GM12878 (cell line): ENCODE results near the gene SERPINB8. TPM values are rescaled to one million over a fixed set of nuclear protein-coding genes. Genes with fewer than 3 reads are reported as not detected.

ENCODE experiments used
- ATAC-seq: fragments of 200-7000 bp; cut with Tn5 transposase; 3 replicates; pipeline ENCODE4 v1.9.1; 2020; ENCODE audit warnings: mild to moderate bottlenecking, moderate library complexity
- BruUV-seq: library from RNA; stranded (reverse); fragments of 400-500 nt; replicated peaks from 2 replicates; lab custom pipeline; 2021; lab: Mats Ljungman, UMichigan
- CTCF ChIA-PET: fragments of 300-600 bp; sonication (Branson Sonifier 250); formaldehyde crosslinking; extraction: SDS; loops from one replicate; lab custom pipeline; 2021; ENCODE audit warnings: inconsistent platforms; lab: Yijun Ruan, JAX
- POLR2A ChIA-PET: fragments of 350-600 bp; formaldehyde crosslinking; extraction: SDS; loops from one replicate; lab custom pipeline; 2021; ENCODE audit warnings: inconsistent platforms; lab: Charles Lee
- RAD21 ChIA-PET: fragments of 300-600 bp; sonication (Branson Sonifier 250); formaldehyde crosslinking; loops from one replicate; lab custom pipeline; 2023; ENCODE audit warnings: antibody characterized with exemption; ENCODE audit not compliant: unreplicated experiment; lab: Charles Lee
- SMC1A ChIA-PET: fragments of 300-600 bp; sonication (Branson Sonifier 250); formaldehyde crosslinking; loops from one replicate; lab custom pipeline; 2023; ENCODE audit not compliant: unreplicated experiment, uncharacterized antibody; lab: Charles Lee
- DNase-seq: peaks from one replicate; pipeline ENCODE4 v3.0.0-alpha.2; 2011; ENCODE audit warnings: low read depth, low spot score
- FAIRE-seq: peaks from 3 replicates; lab custom pipeline; 2011; peaks lifted over from hg19 to GRCh38; lab: Jason Lieb, UNC
- H2AFZ ChIP-seq: 2 replicates; pipeline ENCODE4 v1.6.0; 2011; ENCODE audit warnings: low read depth, low read length, control low read depth; ENCODE audit not compliant: control insufficient read depth
- H3K27ac ChIP-seq: 2 replicates; pipeline ENCODE4 v1.5.1; 2011; ENCODE audit warnings: control low read depth; ENCODE audit not compliant: control insufficient read depth, insufficient read depth
- H3K27me3 ChIP-seq, 2 experiments: replicated peaks in 1 of 2; 2 replicates each; pipeline versions ENCODE4 v1.6.0 to v1.6.1; 2011; ENCODE audit warnings: low read length in 1 of 2; ENCODE audit not compliant: control insufficient read depth in 2 of 2, insufficient read depth in 2 of 2
- H3K36me3 ChIP-seq, 2 experiments: 2 replicates each; pipeline ENCODE4 v1.5.1; 2011; ENCODE audit warnings: low read length in 1 of 2; ENCODE audit not compliant: control insufficient read depth in 2 of 2, insufficient read depth in 2 of 2
- H3K4me1 ChIP-seq: 2 replicates; pipeline ENCODE4 v1.6.1; 2011; ENCODE audit warnings: mild to moderate bottlenecking, low read length, moderate library complexity, mixed read lengths; ENCODE audit not compliant: control insufficient read depth, insufficient read depth
- H3K4me2 ChIP-seq: 2 replicates; pipeline ENCODE4 v1.6.0; 2011; ENCODE audit warnings: control low read depth; ENCODE audit not compliant: control insufficient read depth, insufficient read depth
- H3K4me3 ChIP-seq: fragments of 200-600 bp; sonication (generic); 2 replicates; pipeline ENCODE4 v1.5.1; 2016
- H3K79me2 ChIP-seq: 2 replicates; pipeline ENCODE4 v1.6.0; 2011; ENCODE audit warnings: low read length; ENCODE audit not compliant: control insufficient read depth, insufficient read depth
- H3K9ac ChIP-seq: 2 replicates; pipeline ENCODE4 v1.8.0; 2011; ENCODE audit warnings: low read length, control low read depth, mixed read lengths; ENCODE audit not compliant: control insufficient read depth, insufficient read depth
- H3K9me3 ChIP-seq: replicated peaks from 3 replicates; pipeline ENCODE4 v1.5.1; 2011; ENCODE audit warnings: mild to moderate bottlenecking, low read length; ENCODE audit not compliant: control insufficient read depth, insufficient read depth
- H4K20me1 ChIP-seq: 2 replicates; pipeline ENCODE4 v1.6.0; 2011; ENCODE audit not compliant: control insufficient read depth, insufficient read depth
- BHLHE40 ChIP-seq, 2 experiments: fragments of 450-650 bp in 1 of 2; IDR thresholded peaks; 2 replicates each; pipeline ENCODE4 v1.6.1; 2011 to 2017; ENCODE audit warnings: low read depth in 2 of 2, borderline replicate concordance in 1 of 2, improper control_type of control experiment in 1 of 2, low read length in 1 of 2, mild to moderate bottlenecking in 1 of 2
- CTCF ChIP-seq, 3 experiments: IDR thresholded peaks in 2 of 3; conservative IDR thresholded peaks in 1 of 3; 2 replicates each; pipeline ENCODE4 v1.5.1; 2011; ENCODE audit warnings: low read depth in 3 of 3, low read length in 3 of 3, mild to moderate bottlenecking in 3 of 3, control low read depth in 2 of 3, moderate library complexity in 2 of 3, inconsistent platforms in 1 of 3, mixed read lengths in 1 of 3; ENCODE audit not compliant: control insufficient read depth in 2 of 3, insufficient read depth in 1 of 3; ENCODE audit errors: extremely low read depth in 1 of 3
- KLF5 ChIP-seq: fragments of 450-650 bp; IDR thresholded peaks from 2 replicates; pipeline ENCODE4 v1.6.1; 2014; ENCODE audit warnings: mild to moderate bottlenecking; ENCODE audit not compliant: partially characterized antibody
- RAD21 ChIP-seq: IDR thresholded peaks from 2 replicates; pipeline ENCODE4 v1.6.1; 2011; ENCODE audit warnings: mild to moderate bottlenecking, low read depth, low read length, moderate library complexity; ENCODE audit not compliant: insufficient read depth
- RFX5 ChIP-seq: IDR thresholded peaks from 2 replicates; pipeline ENCODE4 v1.6.1; 2011; ENCODE audit warnings: low read depth, low read length, improper control_type of control experiment
- RUNX3 ChIP-seq: IDR thresholded peaks from 2 replicates; pipeline ENCODE4 v1.6.1; 2012; ENCODE audit warnings: low read length, inconsistent platforms
- SMC3 ChIP-seq: IDR thresholded peaks from 2 replicates; pipeline ENCODE4 v1.6.1; 2011; ENCODE audit warnings: low read length, improper control_type of control experiment, borderline replicate concordance
- ZNF207 ChIP-seq: fragments of 450-650 bp; IDR thresholded peaks from 2 replicates; pipeline ENCODE4 v1.6.1; 2014; ENCODE audit warnings: antibody characterized with exemption, mild to moderate bottlenecking, borderline replicate concordance
- WGBS: methylation state at CpG from one replicate; pipeline ENCODE4 v1.1.6; 2016; ENCODE audit warnings: low lambda C conversion rate; ENCODE audit not compliant: insufficient replicate concordance, insufficient coverage; ENCODE audit errors: missing lambda C conversion rate; 5-methylcytosine and 5-hydroxymethylcytosine counted together
- in situ Hi-C: fragments of 300-500 bp; cut with MboI; formaldehyde crosslinking; loops from 9 replicates; pipeline ENCODE4 v1.14.3; 2018; ENCODE audit warnings: mixed read lengths
- intact Hi-C: fragments of 100-400 bp; cut with micrococcal nuclease; formaldehyde crosslinking; loops from one replicate; pipeline ENCODE4 v1.14.2; 2022; ENCODE audit not compliant: unreplicated experiment
- polyA plus RNA-seq, 11 experiments: library from polyadenylated mRNA; depleted of rRNA in 4 of 11; unstranded in 6 of 11; stranded (reverse) in 5 of 11; fragments of >200 nt; fragmentation: Nextera tagmentation in 4 of 11; fragmentation: Illumina TruSeq in 1 of 11; extraction: Ambion mirVana in 4 of 11; extraction: Trizol in 1 of 11; gene quantifications; 1 replicate in 1 of 11; 2 replicates in 10 of 11; pipeline versions ENCODE4 v1.2.1 to v1.2.3, GENCODE V29; 2011 to 2016; ENCODE audit warnings: inconsistent platforms in 2 of 11, missing spikeins in 2 of 11, low read depth in 1 of 11
- total RNA-seq, 4 experiments: library from RNA; depleted of rRNA in 3 of 4; stranded (reverse); fragments of >200 nt in 3 of 4; fragmentation: Illumina TruSeq in 1 of 4; extraction: Trizol in 1 of 4; gene quantifications; 2 replicates each; pipeline versions ENCODE4 v1.2.1 to v1.2.3, GENCODE V29; 2013 to 2021

The SERPINB8 gene
- total and polyA plus RNA-seq, 10 of the 15 experiments (the other 5 are each of a cell fraction or from before 2014, with no cell fraction given), result 8.1 to 31.5 (median 16.7) TPM

- BruUV-seq, result no TSS peak
These were observed 68.0 kb downstream of the SERPINB8 start for GRCh38 chr18:64037812-64038414.

More at GRCh38 chr18:64037812-64038414, 68.0 kb downstream of the SERPINB8 start:
- Histone ChIP-seq H3K79me2 (no peaks in the 10 kb centered on the region), H3K4me1 (no peaks in the 10 kb centered on the region), H3K36me3 (no peaks in the 10 kb centered on the region), H3K27ac (no peak overlapping the region), H4K20me1 (no peaks in the 10 kb centered on the region), H3K27me3 (no peaks in the 10 kb centered on the region), H3K4me3 (no peak overlapping the region), H3K4me2 (no peak overlapping the region), H3K9me3 (no peaks in the 10 kb centered on the region; the same call in 2 of the 3 replicates), H2AFZ (no peak overlapping the region), H3K9ac (no peak overlapping the region)
- SMC1A ChIA-PET, result interaction anchor here (0.7 to 3.5 kb wide), 21 partner anchors 10 to 1342 kb away, joined by 3 to 38 read pairs (median 3); no protein-coding TSS in a partner anchor
- CTCF ChIA-PET, result interaction anchor here (0.6 to 4.1 kb wide), 48 partner anchors 8 to 1716 kb away, joined by 3 to 58 read pairs (median 4); no protein-coding TSS in a partner anchor
- TF ChIP-seq RUNX3 (no peak), CTCF (IDR thresholded peaks at IDR 0.05 in 2 of 3, conservative IDR thresholded peaks at IDR 0.05 in 1 of 3; ENCODE audit: control insufficient read depth in 2 of 3, extremely low read depth in 1 of 3, insufficient read depth in 1 of 3, low read depth in 3 of 3, low read length in 3 of 3) (peak; percentile 38 to 63 (median 57); a peak in 5 of 6 replicates), BHLHE40 (IDR thresholded peaks at IDR 0.05; ENCODE audit: borderline replicate concordance in 1 of 2, low read depth in 2 of 2, low read length in 1 of 2) (no peak), RFX5 (no peak), KLF5 (no peak), SMC3 (peak; percentile 52; the same call in 1 of the 2 replicates), RAD21 (peak; percentile 71), ZNF207 (no peak)
- DNase-seq (no peak), FAIRE-seq (no peak), ATAC-seq (peak; percentile 91)
- in situ Hi-C loops, result loop anchor here (25.0 kb wide), 1 partner anchor 1049 kb away; no protein-coding TSS in a partner anchor
- intact Hi-C loops, result loop anchor here (2.0 to 10.0 kb wide), 6 partner anchors 21 to 1054 kb away; no protein-coding TSS in a partner anchor
- POLR2A ChIA-PET, result no interaction called here
- RAD21 ChIA-PET, result interaction anchor here (0.8 to 3.2 kb wide), 19 partner anchors 10 to 1716 kb away, joined by 3 to 18 read pairs (median 4); no protein-coding TSS in a partner anchor
- WGBS, result 20% methylated on average over 3 of the region's 3 CpGs

Other genes starting within 250 kb of the SERPINB8 start
- gene SERPINB7, start 194.7 kb upstream of the SERPINB8 start, total RNA-seq (2014; rRNA removed), result not detected in 2 replicates
- not detected in 2 replicates for gene SERPINB7, start 194.7 kb upstream of the SERPINB8 start, total RNA-seq (2014; rRNA removed; fragmentation: Illumina TruSeq; extraction: Trizol)
- not detected in 2 replicates for gene SERPINB7, start 194.7 kb upstream of the SERPINB8 start, total RNA-seq (2021)
- gene SERPINB7, start 194.7 kb upstream of the SERPINB8 start, polyA plus RNA-seq (2011; rRNA removed), result not detected in 2 replicates
- not detected in 2 replicates for gene SERPINB7, start 194.7 kb upstream of the SERPINB8 start, polyA plus RNA-seq (2014; fragmentation: Illumina TruSeq; extraction: Trizol)
- gene SERPINB7, start 194.7 kb upstream of the SERPINB8 start, polyA plus RNA-seq (2014; fragmentation: Nextera tagmentation; extraction: Ambion mirVana), result not detected
- gene SERPINB7, start 194.7 kb upstream of the SERPINB8 start, polyA plus RNA-seq (2014; rRNA removed), result not detected in 2 replicates
- not detected for gene SERPINB7, start 194.7 kb upstream of the SERPINB8 start, polyA plus RNA-seq (2016; fragmentation: Nextera tagmentation; extraction: Ambion mirVana)
- 12.2 and 19.0 TPM in 2 replicates for gene SERPINB2, start 82.4 kb upstream of the SERPINB8 start, total RNA-seq (2014; rRNA removed)
- 12.2 and 12.9 TPM in 2 replicates for gene SERPINB2, start 82.4 kb upstream of the SERPINB8 start, total RNA-seq (2014; rRNA removed; fragmentation: Illumina TruSeq; extraction: Trizol)
- 9.6 and 12.5 TPM in 2 replicates for gene SERPINB2, start 82.4 kb upstream of the SERPINB8 start, total RNA-seq (2021)
- gene SERPINB2, start 82.4 kb upstream of the SERPINB8 start, polyA plus RNA-seq (2011; rRNA removed), result 25.3 and 32.2 TPM in 2 replicates
- 19.2 and 22.2 TPM in 2 replicates for gene SERPINB2, start 82.4 kb upstream of the SERPINB8 start, polyA plus RNA-seq (2014; fragmentation: Illumina TruSeq; extraction: Trizol)
- gene SERPINB2, start 82.4 kb upstream of the SERPINB8 start, polyA plus RNA-seq (2014; fragmentation: Nextera tagmentation; extraction: Ambion mirVana), result 10 to 100 TPM; 14.6 to 15.5 TPM
- gene SERPINB2, start 82.4 kb upstream of the SERPINB8 start, polyA plus RNA-seq (2014; rRNA removed), result 11.2 and 17.2 TPM in 2 replicates
- gene SERPINB2, start 82.4 kb upstream of the SERPINB8 start, polyA plus RNA-seq (2016; fragmentation: Nextera tagmentation; extraction: Ambion mirVana), result 10 to 100 TPM; 12.4 to 13.4 TPM
- 25.1 and 39.7 TPM in 2 replicates for gene SERPINB10, start 62.1 kb upstream of the SERPINB8 start, total RNA-seq (2014; rRNA removed)
- gene SERPINB10, start 62.1 kb upstream of the SERPINB8 start, total RNA-seq (2014; rRNA removed; fragmentation: Illumina TruSeq; extraction: Trizol), result 35.6 and 40.6 TPM in 2 replicates
- gene SERPINB10, start 62.1 kb upstream of the SERPINB8 start, total RNA-seq (2021), result 17.5 and 21.6 TPM in 2 replicates
- gene SERPINB10, start 62.1 kb upstream of the SERPINB8 start, polyA plus RNA-seq (2011; rRNA removed), result 83.5 and 128 TPM in 2 replicates
- 44.6 and 64.1 TPM in 2 replicates for gene SERPINB10, start 62.1 kb upstream of the SERPINB8 start, polyA plus RNA-seq (2014; fragmentation: Illumina TruSeq; extraction: Trizol)
- 10 to 100 TPM; 20.7 to 23.1 TPM for gene SERPINB10, start 62.1 kb upstream of the SERPINB8 start, polyA plus RNA-seq (2014; fragmentation: Nextera tagmentation; extraction: Ambion mirVana)
- gene SERPINB10, start 62.1 kb upstream of the SERPINB8 start, polyA plus RNA-seq (2014; rRNA removed), result 21.0 and 28.3 TPM in 2 replicates
- 10 to 100 TPM; 12.0 to 12.4 TPM for gene SERPINB10, start 62.1 kb upstream of the SERPINB8 start, polyA plus RNA-seq (2016; fragmentation: Nextera tagmentation; extraction: Ambion mirVana)
- gene HMSD, start 20.8 kb upstream of the SERPINB8 start, total RNA-seq (2014; rRNA removed), result 11.7 and 15.7 TPM in 2 replicates
- 24.8 and 41.0 TPM in 2 replicates for gene HMSD, start 20.8 kb upstream of the SERPINB8 start, total RNA-seq (2014; rRNA removed; fragmentation: Illumina TruSeq; extraction: Trizol)
- gene HMSD, start 20.8 kb upstream of the SERPINB8 start, total RNA-seq (2021), result 49.4 and 62.2 TPM in 2 replicates
- gene HMSD, start 20.8 kb upstream of the SERPINB8 start, polyA plus RNA-seq (2011; rRNA removed), result 49.2 and 90.9 TPM in 2 replicates
- gene HMSD, start 20.8 kb upstream of the SERPINB8 start, polyA plus RNA-seq (2014; fragmentation: Illumina TruSeq; extraction: Trizol), result 45.7 and 83.9 TPM in 2 replicates
- gene HMSD, start 20.8 kb upstream of the SERPINB8 start, polyA plus RNA-seq (2014; fragmentation: Nextera tagmentation; extraction: Ambion mirVana), result 10 to 100 TPM; 31.5 to 33.4 TPM
- gene HMSD, start 20.8 kb upstream of the SERPINB8 start, polyA plus RNA-seq (2014; rRNA removed), result 24.7 and 38.0 TPM in 2 replicates
- 10 to 100 TPM; 37.6 to 52.6 TPM for gene HMSD, start 20.8 kb upstream of the SERPINB8 start, polyA plus RNA-seq (2016; fragmentation: Nextera tagmentation; extraction: Ambion mirVana)
- 0.49 TPM in 1 of 2 replicates, not detected in the other for gene LINC00305, start 179.0 kb downstream of the SERPINB8 start, total RNA-seq (2014; rRNA removed)
- gene LINC00305, start 179.0 kb downstream of the SERPINB8 start, total RNA-seq (2014; rRNA removed; fragmentation: Illumina TruSeq; extraction: Trizol), result not detected in 2 replicates
- not detected in 2 replicates for gene LINC00305, start 179.0 kb downstream of the SERPINB8 start, total RNA-seq (2021)
- gene LINC00305, start 179.0 kb downstream of the SERPINB8 start, polyA plus RNA-seq (2011; rRNA removed), result 19.4 and 30.7 TPM in 2 replicates
- gene LINC00305, start 179.0 kb downstream of the SERPINB8 start, polyA plus RNA-seq (2014; fragmentation: Illumina TruSeq; extraction: Trizol), result not detected in 2 replicates
- gene LINC00305, start 179.0 kb downstream of the SERPINB8 start, polyA plus RNA-seq (2014; fragmentation: Nextera tagmentation; extraction: Ambion mirVana), result under 1 TPM; 0.11 to 0.26 TPM
- gene LINC00305, start 179.0 kb downstream of the SERPINB8 start, polyA plus RNA-seq (2014; rRNA removed), result not detected in 2 replicates
- gene LINC00305, start 179.0 kb downstream of the SERPINB8 start, polyA plus RNA-seq (2016; fragmentation: Nextera tagmentation; extraction: Ambion mirVana), result not detected